HG03159 (cell line): Measurements from ENCODE around the gene RC3H1.

ENCODE experiments used
- ATAC-seq: cut with Tn5 transposase; IDR thresholded peaks from one replicate; pipeline ENCODE4 v1.9.1; 2021; ENCODE audit warnings: mild to moderate bottlenecking, moderate library complexity; ENCODE audit not compliant: unreplicated experiment

Gene RC3H1

GRCh38 chr1:173888749-173889148 lies 133.4 kb downstream of the RC3H1 start:
- no peak for ATAC-seq

GRCh38 chr1:173887627-173888026 lies 134.5 kb downstream of the RC3H1 start:
- no peak for ATAC-seq

- no peak for ATAC-seq
These were observed 135.2 kb downstream of the RC3H1 start for GRCh38 chr1:173886746-173887611.

- no peak for ATAC-seq
These were observed 137.5 kb downstream of the RC3H1 start for GRCh38 chr1:173884701-173885100.
